Prostate gland (tissue), 2 donors: Measurements from ENCODE around the gene PCDHA6.

Experiments used
- POLR2A ChIP-seq: fragments of 450-650 bp; IDR thresholded peaks from one replicate; pipeline ENCODE4 v1.6.1; 2016; ENCODE audit warnings: antibody characterized with exemption, mild to moderate bottlenecking
- TF ChIP-seq, protein P1 (sequence below), 4 experiments: fragments of 200-600 bp in 2 of 4; fragments of 450-650 bp in 2 of 4; sonication (generic) in 2 of 4; IDR thresholded peaks; 1 replicate in 3 of 4; 2 replicates in 1 of 4; pipeline ENCODE4 v1.5.1; 2016 to 2019; ENCODE audit warnings: antibody characterized with exemption in 4 of 4, mild to moderate bottlenecking in 2 of 4, moderate library complexity in 2 of 4

DNA sequence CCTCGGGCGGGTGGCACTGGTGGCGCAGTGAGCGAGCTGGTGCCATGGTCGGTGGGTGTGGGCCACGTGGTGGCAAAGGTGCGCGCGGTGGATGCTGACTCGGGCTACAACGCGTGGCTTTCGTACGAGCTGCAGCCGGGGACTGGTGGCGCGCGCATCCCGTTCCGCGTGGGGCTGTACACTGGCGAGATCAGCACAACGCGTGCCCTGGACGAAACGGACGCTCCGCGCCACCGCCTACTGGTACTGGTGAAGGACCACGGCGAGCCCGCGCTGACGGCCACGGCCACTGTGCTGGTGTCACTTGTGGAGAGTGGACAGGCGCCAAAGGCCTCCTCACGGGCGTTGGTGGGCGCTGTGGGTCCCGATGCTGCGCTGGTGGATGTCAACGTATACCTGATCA, 18.9 kb upstream of the PCDHA6 start:
- TF ChIP-seq, protein P1, sequence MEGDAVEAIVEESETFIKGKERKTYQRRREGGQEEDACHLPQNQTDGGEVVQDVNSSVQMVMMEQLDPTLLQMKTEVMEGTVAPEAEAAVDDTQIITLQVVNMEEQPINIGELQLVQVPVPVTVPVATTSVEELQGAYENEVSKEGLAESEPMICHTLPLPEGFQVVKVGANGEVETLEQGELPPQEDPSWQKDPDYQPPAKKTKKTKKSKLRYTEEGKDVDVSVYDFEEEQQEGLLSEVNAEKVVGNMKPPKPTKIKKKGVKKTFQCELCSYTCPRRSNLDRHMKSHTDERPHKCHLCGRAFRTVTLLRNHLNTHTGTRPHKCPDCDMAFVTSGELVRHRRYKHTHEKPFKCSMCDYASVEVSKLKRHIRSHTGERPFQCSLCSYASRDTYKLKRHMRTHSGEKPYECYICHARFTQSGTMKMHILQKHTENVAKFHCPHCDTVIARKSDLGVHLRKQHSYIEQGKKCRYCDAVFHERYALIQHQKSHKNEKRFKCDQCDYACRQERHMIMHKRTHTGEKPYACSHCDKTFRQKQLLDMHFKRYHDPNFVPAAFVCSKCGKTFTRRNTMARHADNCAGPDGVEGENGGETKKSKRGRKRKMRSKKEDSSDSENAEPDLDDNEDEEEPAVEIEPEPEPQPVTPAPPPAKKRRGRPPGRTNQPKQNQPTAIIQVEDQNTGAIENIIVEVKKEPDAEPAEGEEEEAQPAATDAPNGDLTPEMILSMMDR (IDR thresholded peaks at IDR 0.05), result no peak
- TF ChIP-seq POLR2A, result no peak
